Cortex of kidney (tissue), 1 donor: Measurements from ENCODE around the gene SLFN12L.
"Not testable (repeated sequence)": the region's sequence is repeated elsewhere in the genome, so short reads cannot be mapped to it uniquely, and the experiment has no call there.

Experiments
- DNase-seq: peaks from one replicate; lab custom pipeline; 2025; lab: John Stamatoyannopoulos, UW

The SLFN12L gene

GRCh38 chr17:35496451-35497290, 40.8 kb downstream of the SLFN12L start:
- no peak for DNase-seq

GRCh38 chr17:35493040-35493439, 44.4 kb downstream of the SLFN12L start:
- DNase-seq: no peak

- no peak for DNase-seq
Observed at GRCh38 chr17:35491417-35491816, 46.1 kb downstream of the SLFN12L start.

- DNase-seq: no peak
Observed at GRCh38 chr17:35489944-35490343, 47.5 kb downstream of the SLFN12L start.

- no peak for DNase-seq
Observed at GRCh38 chr17:35488991-35489390, 48.5 kb downstream of the SLFN12L start.

GRCh38 chr17:35486920-35487732, 50.4 kb downstream of the SLFN12L start:
- no peak for DNase-seq

GRCh38 chr17:35479271-35479670, 58.2 kb downstream of the SLFN12L start:
- DNase-seq: no peak

GRCh38 chr17:35477248-35477647, 60.2 kb downstream of the SLFN12L start:
- DNase-seq: no peak

- DNase-seq: no peak
Observed at GRCh38 chr17:35476283-35476820, 61.1 kb downstream of the SLFN12L start.

- DNase-seq: no peak
Observed at GRCh38 chr17:35468475-35468874, 69.0 kb downstream of the SLFN12L start.

- no peak for DNase-seq
Observed at GRCh38 chr17:35467824-35468223, 69.7 kb downstream of the SLFN12L start.

- DNase-seq: no peak
Observed at GRCh38 chr17:35460354-35460851, 77.1 kb downstream of the SLFN12L start.

- DNase-seq: not testable (repeated sequence)
Observed at GRCh38 chr17:35454035-35454434, 83.4 kb downstream of the SLFN12L start.

GRCh38 chr17:35453171-35453570, 84.3 kb downstream of the SLFN12L start:
- DNase-seq: no peak

GRCh38 chr17:35449371-35449931, 88.0 kb downstream of the SLFN12L start:
- DNase-seq: no peak

GRCh38 chr17:35448899-35449227, 88.6 kb downstream of the SLFN12L start:
- DNase-seq: no peak

- no peak for DNase-seq
Observed at GRCh38 chr17:35448214-35448898, 89.1 kb downstream of the SLFN12L start, which contains the start of gene SLFN13. Gene SLFN13, minus strand, starts transcription at chr17:35448766. Its CDS starts 3,086 bp downstream, at chr17:35445680.

GRCh38 chr17:35447499-35447898, 90.0 kb downstream of the SLFN12L start:
- DNase-seq: no peak

- no peak for DNase-seq
Observed at GRCh38 chr17:35438433-35438832, 99.0 kb downstream of the SLFN12L start.

GRCh38 chr17:35433075-35433894, 104.2 kb downstream of the SLFN12L start:
- no peak for DNase-seq
